Left ventricle myocardium inferior (tissue), 1 donor: ENCODE results near the gene PDIA4. TPM values are rescaled to one million over a fixed set of nuclear protein-coding genes. Genes with fewer than 3 reads are reported as not detected.
A peak's percentile ranks its signal among the peaks of the same experiment; 100 is the strongest.

ENCODE experiments used
- DNase-seq: peaks from one replicate; pipeline ENCODE4 v3.0.0-alpha.2; 2020
- H3K27ac ChIP-seq: fragments of 200-600 bp; replicated peaks from 2 replicates; pipeline ENCODE4 v1.8.0; 2021
- H3K27me3 ChIP-seq: fragments of 200-600 bp; 2 replicates; pipeline ENCODE4 v1.8.0; 2021; ENCODE audit warnings: low read depth
- H3K36me3 ChIP-seq: fragments of 200-600 bp; 2 replicates; pipeline ENCODE4 v1.8.0; 2021
- H3K4me1 ChIP-seq: fragments of 200-600 bp; 2 replicates; pipeline ENCODE4 v1.8.0; 2021
- H3K4me3 ChIP-seq: fragments of 200-600 bp; 2 replicates; pipeline ENCODE4 v1.8.0; 2021; ENCODE audit warnings: mild to moderate bottlenecking, moderate library complexity
- H3K9me3 ChIP-seq: fragments of 200-600 bp; replicated peaks from 2 replicates; pipeline ENCODE4 v1.8.0; 2021
- intact Hi-C: fragments of 100-400 bp; cut with micrococcal nuclease; formaldehyde crosslinking; loops from one replicate; pipeline ENCODE4 v1.11.0; 2022
- long read RNA-seq: library from polyadenylated mRNA; unstranded; transcript quantifications from one replicate; pipeline ENCODE4 v2.0.0, GENCODE V29; 2021
- total RNA-seq: library from RNA; stranded (reverse); fragmentation: NEBNext Ultra II Directional; extraction: Animal tissue kit (Norgen Biotek cat#: 25700); gene quantifications from one replicate; pipeline ENCODE4 v1.2.1, GENCODE V29; 2021
- TF ChIP-seq, protein P1 (sequence below): fragments of 200-600 bp; IDR thresholded peaks from 2 replicates; pipeline ENCODE4 v1.8.0; 2021; ENCODE audit warnings: antibody characterized with exemption, mild to moderate bottlenecking, borderline replicate concordance
- donor health status: DM: no; HTN: yes; CAD: no; lungs with severe emphysema.

Gene PDIA4, protein sequence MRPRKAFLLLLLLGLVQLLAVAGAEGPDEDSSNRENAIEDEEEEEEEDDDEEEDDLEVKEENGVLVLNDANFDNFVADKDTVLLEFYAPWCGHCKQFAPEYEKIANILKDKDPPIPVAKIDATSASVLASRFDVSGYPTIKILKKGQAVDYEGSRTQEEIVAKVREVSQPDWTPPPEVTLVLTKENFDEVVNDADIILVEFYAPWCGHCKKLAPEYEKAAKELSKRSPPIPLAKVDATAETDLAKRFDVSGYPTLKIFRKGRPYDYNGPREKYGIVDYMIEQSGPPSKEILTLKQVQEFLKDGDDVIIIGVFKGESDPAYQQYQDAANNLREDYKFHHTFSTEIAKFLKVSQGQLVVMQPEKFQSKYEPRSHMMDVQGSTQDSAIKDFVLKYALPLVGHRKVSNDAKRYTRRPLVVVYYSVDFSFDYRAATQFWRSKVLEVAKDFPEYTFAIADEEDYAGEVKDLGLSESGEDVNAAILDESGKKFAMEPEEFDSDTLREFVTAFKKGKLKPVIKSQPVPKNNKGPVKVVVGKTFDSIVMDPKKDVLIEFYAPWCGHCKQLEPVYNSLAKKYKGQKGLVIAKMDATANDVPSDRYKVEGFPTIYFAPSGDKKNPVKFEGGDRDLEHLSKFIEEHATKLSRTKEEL
- 32.3 TPM for total RNA-seq
- long read RNA-seq, transcript PDIA4-201 (10 exons, 2,903 nt): major isoform, 60 of 86 reads
- long read RNA-seq, partial matches to known transcripts: 19 of 86 reads
- long read RNA-seq, other reads (novel, unspliced or antisense): 3 of 86 reads

DNA sequence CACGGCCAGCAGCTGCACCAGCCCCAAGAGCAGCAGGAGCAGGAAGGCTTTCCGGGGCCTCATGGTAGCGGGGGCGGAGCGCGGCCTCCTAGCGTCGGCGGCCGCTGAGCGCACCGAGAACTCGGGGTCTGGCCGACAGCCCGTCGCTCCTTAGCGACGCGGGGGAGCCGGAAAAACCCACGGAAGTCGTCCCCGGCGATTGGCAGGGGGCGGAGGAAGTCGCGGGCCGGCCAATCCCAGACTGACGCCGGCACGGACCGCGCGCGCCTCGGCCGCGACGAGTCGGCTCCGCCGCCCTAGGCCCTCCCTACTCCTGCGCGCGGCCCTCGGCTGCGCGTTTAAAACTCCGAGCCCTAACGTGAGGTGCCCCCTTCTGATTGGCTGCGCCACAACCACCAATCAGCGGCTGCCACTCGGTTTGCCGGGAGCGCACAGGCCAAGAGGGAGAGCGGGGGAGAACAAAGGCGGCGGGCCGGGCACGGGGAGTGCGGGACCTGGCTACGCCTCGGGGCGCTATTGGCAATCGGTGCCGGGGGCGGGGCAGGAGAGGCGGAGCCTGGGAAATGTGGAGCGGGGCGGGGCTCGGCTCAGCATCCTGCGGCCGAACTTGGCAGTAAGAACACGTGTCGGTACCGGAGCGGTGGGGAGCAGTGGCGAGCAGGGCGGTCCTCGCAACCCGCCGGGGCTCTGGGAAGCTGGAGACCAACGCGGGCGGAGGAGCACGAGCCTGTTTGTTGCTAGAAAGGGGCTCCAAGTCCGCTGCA, at the start of gene PDIA4:
TSS of gene PDIA4 (minus strand) at position 160 of the 764 bp plus-strand sequence. CDS start at position 63, 97 bp downstream.
- intact Hi-C loops: no loop called here
- Histone ChIP-seq H3K36me3 (no peaks in the 10 kb centered on the region), H3K4me3 (peak within 1 kb of the TSS; percentile 90), H3K27ac (peak within 1 kb of the TSS; percentile 94), H3K9me3 (no peaks in the 10 kb centered on the region), H3K27me3 (no peaks in the 10 kb centered on the region), H3K4me1 (peaks cover 33% of the 10 kb centered on the region)
- DNase-seq: peak; percentile 99
- TF ChIP-seq, protein P1, sequence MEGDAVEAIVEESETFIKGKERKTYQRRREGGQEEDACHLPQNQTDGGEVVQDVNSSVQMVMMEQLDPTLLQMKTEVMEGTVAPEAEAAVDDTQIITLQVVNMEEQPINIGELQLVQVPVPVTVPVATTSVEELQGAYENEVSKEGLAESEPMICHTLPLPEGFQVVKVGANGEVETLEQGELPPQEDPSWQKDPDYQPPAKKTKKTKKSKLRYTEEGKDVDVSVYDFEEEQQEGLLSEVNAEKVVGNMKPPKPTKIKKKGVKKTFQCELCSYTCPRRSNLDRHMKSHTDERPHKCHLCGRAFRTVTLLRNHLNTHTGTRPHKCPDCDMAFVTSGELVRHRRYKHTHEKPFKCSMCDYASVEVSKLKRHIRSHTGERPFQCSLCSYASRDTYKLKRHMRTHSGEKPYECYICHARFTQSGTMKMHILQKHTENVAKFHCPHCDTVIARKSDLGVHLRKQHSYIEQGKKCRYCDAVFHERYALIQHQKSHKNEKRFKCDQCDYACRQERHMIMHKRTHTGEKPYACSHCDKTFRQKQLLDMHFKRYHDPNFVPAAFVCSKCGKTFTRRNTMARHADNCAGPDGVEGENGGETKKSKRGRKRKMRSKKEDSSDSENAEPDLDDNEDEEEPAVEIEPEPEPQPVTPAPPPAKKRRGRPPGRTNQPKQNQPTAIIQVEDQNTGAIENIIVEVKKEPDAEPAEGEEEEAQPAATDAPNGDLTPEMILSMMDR: peak; percentile 49

- Histone ChIP-seq H3K4me1 (no peaks in the 10 kb centered on the region), H3K4me3 (no peak overlapping the region), H3K27me3 (no peaks in the 10 kb centered on the region), H3K36me3 (peaks cover 24% of the 10 kb centered on the region), H3K9me3 (no peaks in the 10 kb centered on the region), H3K27ac (no peak overlapping the region)
- intact Hi-C loops: no loop called here
- TF ChIP-seq, protein P1: no peak
- DNase-seq: no peak
Measured at GRCh38 chr7:149077594-149077993, 49.3 kb upstream of the PDIA4 start.

GRCh38 chr7:149075286-149075685, 47.0 kb upstream of the PDIA4 start:
- Histone ChIP-seq H3K4me1 (peaks cover 7% of the 10 kb centered on the region), H3K27me3 (no peaks in the 10 kb centered on the region), H3K9me3 (no peaks in the 10 kb centered on the region), H3K36me3 (peaks cover 46% of the 10 kb centered on the region), H3K27ac (no peak overlapping the region), H3K4me3 (no peak overlapping the region)
- DNase-seq: no peak
- intact Hi-C loops: no loop called here
- TF ChIP-seq, protein P1: no peak

GRCh38 chr7:149074116-149074885, 46.0 kb upstream of the PDIA4 start:
- Histone ChIP-seq H3K4me1 (peaks cover 7% of the 10 kb centered on the region), H3K36me3 (peaks cover 49% of the 10 kb centered on the region), H3K27ac (no peak overlapping the region), H3K9me3 (no peaks in the 10 kb centered on the region), H3K27me3 (no peaks in the 10 kb centered on the region), H3K4me3 (no peak overlapping the region)
- TF ChIP-seq, protein P1: no peak
- intact Hi-C loops: no loop called here
- no peak for DNase-seq

DNA sequence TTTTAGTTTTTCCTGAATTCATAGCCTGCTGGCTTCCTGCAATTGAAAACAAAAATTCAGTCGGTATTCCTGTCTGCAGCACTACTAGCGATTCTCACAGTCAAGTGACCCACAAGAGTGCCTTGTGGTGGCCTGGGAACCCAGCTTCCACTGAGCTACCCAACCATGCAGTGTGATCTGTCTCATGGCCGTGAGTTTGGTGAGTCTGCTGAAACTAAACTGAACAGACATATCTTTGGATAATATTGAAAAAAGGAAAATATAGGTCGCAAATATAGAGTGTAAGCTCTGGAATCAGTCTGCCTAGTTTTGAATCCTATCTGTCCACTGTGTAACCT, 44.1 kb upstream of the PDIA4 start:
- Histone ChIP-seq H3K4me3 (no peak overlapping the region), H3K27me3 (no peaks in the 10 kb centered on the region), H3K36me3 (peaks cover 50% of the 10 kb centered on the region), H3K27ac (peak overlapping the region; percentile 72), H3K4me1 (peaks cover 7% of the 10 kb centered on the region), H3K9me3 (no peaks in the 10 kb centered on the region)
- intact Hi-C loops: no loop called here
- no peak for DNase-seq
- TF ChIP-seq, protein P1: no peak
